ENCODE results near the gene EXOC3. TPM values are rescaled to one million over a fixed set of nuclear protein-coding genes. Genes with fewer than 3 reads are reported as not detected.

The EXOC3 gene
- polyA plus RNA-seq, 1 donor from 2014 or later: 27.7 TPM

GRCh38 chr5:457195-457961, 14.4 kb downstream of the EXOC3 start:
- Histone ChIP-seq H3F3A (ENCODE audit: insufficient read depth, low read length, poor library complexity, severe bottlenecking) (no peaks in the 10 kb centered on the region), H3K9ac (ENCODE audit: low read length) (no peak overlapping the region), H3K27ac (ENCODE audit: low read length) (no peak overlapping the region), H3K9me3 (ENCODE audit: low read length) (peaks cover 3% of the 10 kb centered on the region), H3K36me3 (ENCODE audit: insufficient read depth, low read length) (peaks cover 11% of the 10 kb centered on the region), H3K9me2 (ENCODE audit: insufficient read depth, low read length) (no peaks in the 10 kb centered on the region), H4K20me1 (ENCODE audit: insufficient read depth) (no peaks in the 10 kb centered on the region), H3K79me2 (replicated peaks; ENCODE audit: insufficient read depth, low read length) (no peaks in the 10 kb centered on the region), H3K4me3 (ENCODE audit: low read length) (no peak overlapping the region), H3K27me3 (ENCODE audit: insufficient read depth, low read depth, low read length) (no peaks in the 10 kb centered on the region), H2AFZ (ENCODE audit: low read depth, low read length) (no peak overlapping the region), H3K4me2 (ENCODE audit: low read length) (no peak overlapping the region)
- TF ChIP-seq TAF1 (IDR thresholded peaks at IDR 0.05; ENCODE audit: low read depth) (no peak), CTCF (IDR thresholded peaks at IDR 0.05; ENCODE audit: poor library complexity, severe bottlenecking) (no peak), EZH2 (IDR thresholded peaks at IDR 0.05; ENCODE audit: borderline replicate concordance, insufficient read depth, low read length, poor library complexity, severe bottlenecking) (no peak), RAD21 (conservative IDR thresholded peaks at IDR 0.05) (no peak), POLR2AphosphoS5 (IDR thresholded peaks at IDR 0.05) (no peak), SMC3 (conservative IDR thresholded peaks at IDR 0.05; ENCODE audit: poor library complexity) (no peak), EP300 (conservative IDR thresholded peaks at IDR 0.05; ENCODE audit: poor library complexity, severe bottlenecking) (no peak), MXI1 (conservative IDR thresholded peaks at IDR 0.05; ENCODE audit: poor library complexity, severe bottlenecking) (no peak), REST (IDR thresholded peaks at IDR 0.05; ENCODE audit: borderline replicate concordance) (no peak)

- H3K27me3 ChIP-seq (ENCODE audit: insufficient read depth, low read depth, low read length): no peaks in the 10 kb centered on the region
- H2AFZ ChIP-seq (ENCODE audit: low read depth, low read length): no peak overlapping the region
- no peak overlapping the region for H3K27ac ChIP-seq (ENCODE audit: low read length)
- no peaks in the 10 kb centered on the region for H4K20me1 ChIP-seq (ENCODE audit: insufficient read depth)
- no peaks in the 10 kb centered on the region for H3K9me2 ChIP-seq (ENCODE audit: insufficient read depth, low read length)
- TF ChIP-seq POLR2AphosphoS5 (IDR thresholded peaks at IDR 0.05): no peak
- no peak for TF ChIP-seq EZH2 (IDR thresholded peaks at IDR 0.05; ENCODE audit: borderline replicate concordance, insufficient read depth, low read length, poor library complexity, severe bottlenecking)
- no peak for TF ChIP-seq CTCF (IDR thresholded peaks at IDR 0.05; ENCODE audit: poor library complexity, severe bottlenecking)
- TF ChIP-seq MXI1 (conservative IDR thresholded peaks at IDR 0.05; ENCODE audit: poor library complexity, severe bottlenecking): no peak
- no peaks in the 10 kb centered on the region for H3K36me3 ChIP-seq (ENCODE audit: insufficient read depth, low read length)
- H3K9ac ChIP-seq (ENCODE audit: low read length): no peak overlapping the region
- no peaks in the 10 kb centered on the region for H3K9me3 ChIP-seq (ENCODE audit: low read length)
- H3F3A ChIP-seq (ENCODE audit: insufficient read depth, low read length, poor library complexity, severe bottlenecking): no peaks in the 10 kb centered on the region
- no peak overlapping the region for H3K4me3 ChIP-seq (ENCODE audit: low read length)
- no peaks in the 10 kb centered on the region for H3K79me2 ChIP-seq (replicated peaks; ENCODE audit: insufficient read depth, low read length)
- H3K4me2 ChIP-seq (ENCODE audit: low read length): no peak overlapping the region
Measured at GRCh38 chr5:458547-459353, 15.8 kb downstream of the EXOC3 start.

Data from neural cell (in vitro differentiated cells).